Liver (tissue), 9 donors: ENCODE results near the gene FREM2. TPM values are rescaled to one million over a fixed set of nuclear protein-coding genes. Genes with fewer than 3 reads are reported as not detected.

ENCODE experiments used
- DNase-seq: peaks from one replicate; pipeline ENCODE4 v3.0.0-alpha.2; 2017; ENCODE audit warnings: low spot score
- H3K27ac ChIP-seq, 2 donors: one replicate each; pipeline ENCODE4 v1.7.0; 2013; ENCODE audit warnings: inconsistent platforms in 2 of 2, low read length in 2 of 2, control low read depth in 1 of 2, low read depth in 1 of 2, mild to moderate bottlenecking in 1 of 2
- H3K27me3 ChIP-seq, 4 donors: one replicate each; pipeline versions ENCODE4 v1.6.1 to v1.7.0; 2013; ENCODE audit warnings: low read length in 3 of 4, inconsistent platforms in 1 of 4, mild to moderate bottlenecking in 1 of 4, moderate library complexity in 1 of 4; ENCODE audit not compliant: control insufficient read depth in 4 of 4, insufficient read depth in 4 of 4
- H3K36me3 ChIP-seq, 4 donors: one replicate each; pipeline versions ENCODE4 v1.6.1 to v1.7.0; 2013; ENCODE audit warnings: low read length in 3 of 4, mild to moderate bottlenecking in 3 of 4, low read depth in 1 of 4, moderate library complexity in 1 of 4; ENCODE audit not compliant: control insufficient read depth in 4 of 4, insufficient read depth in 3 of 4
- H3K4me1 ChIP-seq, 4 donors: one replicate each; pipeline versions ENCODE4 v1.6.1 to v1.7.0; 2013; ENCODE audit warnings: low read length in 3 of 4, mild to moderate bottlenecking in 3 of 4, moderate library complexity in 1 of 4; ENCODE audit not compliant: control insufficient read depth in 4 of 4, insufficient read depth in 4 of 4
- H3K4me3 ChIP-seq, 3 donors: one replicate each; pipeline versions ENCODE4 v1.6.1 to v1.7.0; 2013; ENCODE audit warnings: low read length in 3 of 3, control low read depth in 1 of 3, low read depth in 1 of 3, mild to moderate bottlenecking in 1 of 3
- H3K9ac ChIP-seq, 2 donors: one replicate each; pipeline ENCODE4 v1.7.0; 2013; ENCODE audit warnings: low read length in 2 of 2, mild to moderate bottlenecking in 2 of 2, moderate library complexity in 2 of 2, control low read depth in 1 of 2, low read depth in 1 of 2
- H3K9me3 ChIP-seq, 4 donors: one replicate each; pipeline versions ENCODE4 v1.6.1 to v1.7.0; 2013; ENCODE audit warnings: low read length in 3 of 4; ENCODE audit not compliant: control insufficient read depth in 4 of 4
- ATF3 ChIP-seq: IDR thresholded peaks from 2 replicates; pipeline ENCODE4 v1.6.1; 2016; ENCODE audit warnings: antibody characterized with exemption
- CTCF ChIP-seq: fragments of 150-350 bp; IDR thresholded peaks from 2 replicates; pipeline ENCODE4 v1.5.1; 2017; ENCODE audit warnings: improper control_type of control experiment, low read depth, low read length; ENCODE audit not compliant: missing input control
- GABPA ChIP-seq, 2 donors: IDR thresholded peaks in 1 of 2; conservative IDR thresholded peaks in 1 of 2; 2 replicates each; pipeline ENCODE4 v1.6.1; 2016; ENCODE audit warnings: antibody characterized with exemption in 2 of 2, mild to moderate bottlenecking in 1 of 2, moderate library complexity in 1 of 2
- JUND ChIP-seq, 2 donors: IDR thresholded peaks; 2 replicates each; pipeline ENCODE4 v1.6.1; 2016; ENCODE audit warnings: antibody characterized with exemption in 2 of 2
- NR2F2 ChIP-seq: IDR thresholded peaks from 2 replicates; pipeline ENCODE4 v1.6.1; 2016; ENCODE audit warnings: antibody characterized with exemption
- RAD21 ChIP-seq, 2 donors: IDR thresholded peaks; 2 replicates each; pipeline ENCODE4 v1.6.1; 2016; ENCODE audit warnings: antibody characterized with exemption in 2 of 2, mild to moderate bottlenecking in 2 of 2
- RXRA ChIP-seq, 2 donors: IDR thresholded peaks; 2 replicates each; pipeline ENCODE4 v1.6.1; 2017 to 2018; ENCODE audit warnings: antibody characterized with exemption in 2 of 2, mild to moderate bottlenecking in 1 of 2
- SP1 ChIP-seq: IDR thresholded peaks from 2 replicates; pipeline ENCODE4 v1.6.1; 2018; ENCODE audit warnings: antibody characterized with exemption, mild to moderate bottlenecking
- ZBTB33 ChIP-seq: IDR thresholded peaks from 2 replicates; pipeline ENCODE4 v1.6.1; 2016; ENCODE audit warnings: antibody characterized with exemption
- WGBS: extraction: QIAGEN DNeasy Blood & Tissue Kit; methylation state at CpG from one replicate; pipeline ENCODE4 v1.1.7; 2013; 5-methylcytosine and 5-hydroxymethylcytosine counted together
- polyA plus RNA-seq, 2 donors: library from polyadenylated mRNA; stranded (reverse) in 1 of 2; unstranded in 1 of 2; fragments of 200-250 nt in 1 of 2; fragments of >200 nt in 1 of 2; fragmentation: Nextera tagmentation in 1 of 2; extraction: Ambion mirVana in 1 of 2; gene quantifications; one replicate each; pipeline versions ENCODE4 v1.2.1 to v1.2.3, GENCODE V29; 2013 to 2015
- total RNA-seq, 2 donors: library from RNA; depleted of rRNA; stranded (reverse); fragments of >200 nt; gene quantifications; one replicate each; pipeline ENCODE4 v1.2.3, GENCODE V29; 2014
- donor health status: healthy.
- donor health status: healthy.
- donor health status: healthy.
- donor health status: healthy.
- donor health status: healthy.

FREM2 gene
- total and polyA plus RNA-seq, 4 donors: 0.17 to 1.7 (median 0.37) TPM

GRCh38 chr13:38680912-38681311 is 6.0 kb upstream of the FREM2 start (continued):
- TF ChIP-seq CTCF: no peak

GRCh38 chr13:38684714-38685113 is 2.2 kb upstream of the FREM2 start:
- no peak for DNase-seq
- peaks cover 0 to 4% (median 1%) of the 10 kb centered on the region in 4 donors for H3K27me3 ChIP-seq
- no peak overlapping the region for H3K4me3 ChIP-seq
- no peak overlapping the region for H3K27ac ChIP-seq
- no peak overlapping the region for H3K9ac ChIP-seq
- peaks cover 3 to 29% (median 25%) of the 10 kb centered on the region in 4 donors for H3K4me1 ChIP-seq
- H3K36me3 ChIP-seq: no peaks in the 10 kb centered on the region
- H3K9me3 ChIP-seq: no peaks in the 10 kb centered on the region
- TF ChIP-seq ZBTB33: no peak
- TF ChIP-seq SP1: no peak
- TF ChIP-seq RXRA (IDR thresholded peaks at IDR 0.05): no peak

- TF ChIP-seq RXRA (IDR thresholded peaks at IDR 0.05) (no peak), CTCF (no peak)
- Histone ChIP-seq H3K9me3 (no peaks in the 10 kb centered on the region), H3K27me3 (peaks cover 0 to 4% (median 1%) of the 10 kb centered on the region in 4 donors), H3K36me3 (no peaks in the 10 kb centered on the region), H3K4me1 (peaks cover 3 to 29% (median 25%) of the 10 kb centered on the region in 4 donors), H3K27ac (no peak overlapping the region), H3K4me3 (no peak overlapping the region), H3K9ac (no peak overlapping the region)
- 56% methylated on average over 2 of the region's 2 CpGs for WGBS
- no peak for DNase-seq
Observed at GRCh38 chr13:38685431-38685830, 1.4 kb upstream of the FREM2 start.

GRCh38 chr13:38685974-38686576 is 802 bp upstream of the FREM2 start:
- under 1% methylated on average over 14 of the region's 14 CpGs for WGBS
- Histone ChIP-seq H3K36me3 (no peaks in the 10 kb centered on the region), H3K27ac (no peak overlapping the region), H3K27me3 (peaks cover 0 to 4% (median 1%) of the 10 kb centered on the region in 4 donors), H3K9ac (no peak overlapping the region), H3K4me3 (peak overlapping the region; percentile 20 to 61 (median 55)), H3K9me3 (no peaks in the 10 kb centered on the region), H3K4me1 (peaks cover 3 to 29% (median 25%) of the 10 kb centered on the region in 4 donors)
- TF ChIP-seq NR2F2: no peak
- TF ChIP-seq ATF3: no peak
- TF ChIP-seq RAD21 (IDR thresholded peaks at IDR 0.05): peak; percentile 58 to 71
- TF ChIP-seq CTCF: peak; percentile 17
- no peak for TF ChIP-seq GABPA (IDR thresholded peaks at IDR 0.05 in 1 of 2, conservative IDR thresholded peaks at IDR 0.05 in 1 of 2)
- TF ChIP-seq RXRA (IDR thresholded peaks at IDR 0.05): no peak
- TF ChIP-seq ZBTB33: no peak
- TF ChIP-seq JUND (IDR thresholded peaks at IDR 0.05): no peak
- DNase-seq: no peak
